Measurements from ENCODE around the gene ZNF746. TPM values are rescaled to one million over a fixed set of nuclear protein-coding genes. Genes with fewer than 3 reads are reported as not detected.
"Not testable (repeated sequence)": the region's sequence is repeated elsewhere in the genome, so short reads cannot be mapped to it uniquely, and the experiment has no call there.

The ZNF746 gene
- total RNA-seq, 3 donors from 2014 or later, result 23.5 to 27.5 (median 23.7) TPM

DNA sequence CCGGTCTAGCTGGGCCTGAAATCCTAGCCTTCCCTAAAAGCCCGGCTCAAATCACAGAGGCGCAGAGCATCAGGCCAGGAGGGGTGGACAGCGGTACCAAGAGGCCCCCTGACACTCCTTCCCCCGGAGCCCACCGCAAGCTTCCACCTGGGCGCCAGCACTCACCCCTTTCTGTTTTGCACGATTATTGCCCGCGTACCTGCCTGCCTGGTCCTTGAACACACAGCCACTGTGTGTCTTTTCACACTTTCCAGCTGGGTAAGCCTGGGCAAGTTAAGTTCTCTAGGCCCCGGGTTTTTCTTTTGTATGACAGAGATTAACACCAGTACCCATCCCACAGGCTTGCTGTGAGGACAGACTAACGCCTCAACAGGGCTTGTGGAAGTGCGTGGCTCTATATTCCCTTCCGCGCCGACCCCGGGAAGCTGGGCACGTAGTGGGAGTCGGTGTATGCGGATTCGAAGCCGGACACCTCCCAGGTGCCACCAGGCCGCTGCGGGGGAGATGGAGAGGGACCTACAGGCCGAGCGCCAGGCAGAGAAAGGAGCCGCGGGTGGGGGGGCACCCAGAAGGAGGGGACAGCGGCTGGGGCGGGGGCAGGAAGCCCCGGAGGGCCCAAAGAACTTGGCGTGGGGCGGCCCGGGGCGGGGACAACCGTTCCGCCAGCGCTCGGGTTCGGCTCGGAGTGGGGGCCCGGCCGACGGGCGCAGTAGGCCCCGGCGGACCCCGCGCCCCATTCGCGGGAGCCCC lies 792 bp downstream of the ZNF746 start:
- Histone ChIP-seq H3K4me1 (peaks cover 0 to 6% of the 10 kb centered on the region in 2 donors), H3K36me3 (no peaks in the 10 kb centered on the region), H3K9me3 (no peaks in the 10 kb centered on the region), H3K27ac (peak overlapping the region; percentile 88 to 97), H3K4me3 (peak overlapping the region; percentile 72 to 98 (median 75)), H3K27me3 (no peaks in the 10 kb centered on the region)
- no peak for DNase-seq (ENCODE audit: low spot score in 2 of 2)
- TF ChIP-seq, protein P1, sequence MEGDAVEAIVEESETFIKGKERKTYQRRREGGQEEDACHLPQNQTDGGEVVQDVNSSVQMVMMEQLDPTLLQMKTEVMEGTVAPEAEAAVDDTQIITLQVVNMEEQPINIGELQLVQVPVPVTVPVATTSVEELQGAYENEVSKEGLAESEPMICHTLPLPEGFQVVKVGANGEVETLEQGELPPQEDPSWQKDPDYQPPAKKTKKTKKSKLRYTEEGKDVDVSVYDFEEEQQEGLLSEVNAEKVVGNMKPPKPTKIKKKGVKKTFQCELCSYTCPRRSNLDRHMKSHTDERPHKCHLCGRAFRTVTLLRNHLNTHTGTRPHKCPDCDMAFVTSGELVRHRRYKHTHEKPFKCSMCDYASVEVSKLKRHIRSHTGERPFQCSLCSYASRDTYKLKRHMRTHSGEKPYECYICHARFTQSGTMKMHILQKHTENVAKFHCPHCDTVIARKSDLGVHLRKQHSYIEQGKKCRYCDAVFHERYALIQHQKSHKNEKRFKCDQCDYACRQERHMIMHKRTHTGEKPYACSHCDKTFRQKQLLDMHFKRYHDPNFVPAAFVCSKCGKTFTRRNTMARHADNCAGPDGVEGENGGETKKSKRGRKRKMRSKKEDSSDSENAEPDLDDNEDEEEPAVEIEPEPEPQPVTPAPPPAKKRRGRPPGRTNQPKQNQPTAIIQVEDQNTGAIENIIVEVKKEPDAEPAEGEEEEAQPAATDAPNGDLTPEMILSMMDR (IDR thresholded peaks at IDR 0.05), result no peak
- intact Hi-C loops (cut with DNase I; ENCODE audit: low total_unique reads), result no loop called here

DNA sequence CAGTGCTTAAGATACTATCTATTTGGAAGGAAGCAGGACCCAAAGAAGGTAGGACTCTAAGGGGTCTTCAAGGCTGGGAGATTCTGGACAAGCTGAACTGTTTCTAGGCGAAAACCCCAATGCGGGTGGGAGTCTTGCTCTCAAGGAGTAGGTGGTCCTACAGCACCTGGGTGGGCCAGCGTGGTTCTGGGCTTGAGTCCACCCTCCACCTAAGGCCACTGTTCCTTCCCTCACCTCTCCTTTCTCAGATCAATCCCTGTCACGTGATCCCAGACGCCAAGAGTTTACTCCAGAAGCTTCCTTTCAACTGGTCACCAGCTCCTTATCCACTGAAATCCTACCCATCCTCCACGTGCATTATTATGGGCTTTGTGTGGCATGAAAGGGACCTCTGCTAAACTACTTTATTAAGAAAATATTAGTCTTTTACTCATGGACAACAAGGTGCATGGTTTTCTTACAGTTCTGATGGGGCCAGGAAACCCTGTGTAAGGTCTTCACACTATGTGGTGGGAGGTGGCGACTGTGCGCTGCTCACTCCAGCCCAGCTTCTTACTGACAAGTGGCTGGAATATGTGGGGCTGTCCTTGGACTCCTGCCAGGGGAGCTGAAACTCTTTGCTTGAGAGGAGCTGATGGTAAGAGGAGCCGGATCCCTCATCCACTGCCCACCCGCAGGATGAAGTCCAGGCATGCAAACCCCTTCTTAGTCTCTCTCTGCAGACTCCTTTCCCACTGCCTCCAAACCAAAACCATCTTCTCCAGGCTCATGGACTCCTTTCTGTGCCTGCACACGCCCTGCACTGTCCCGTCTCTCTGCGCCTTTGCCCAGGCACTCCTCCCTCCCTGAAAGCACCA lies 1.6 kb downstream of the ZNF746 start:
- intact Hi-C loops (cut with DNase I; ENCODE audit: low total_unique reads), result no loop called here
- Histone ChIP-seq H3K4me3 (peak overlapping the region; percentile 72 to 98 (median 75)), H3K4me1 (peaks cover 0 to 6% of the 10 kb centered on the region in 2 donors), H3K27me3 (no peaks in the 10 kb centered on the region), H3K36me3 (no peaks in the 10 kb centered on the region), H3K27ac (peak overlapping the region; percentile 88 to 97), H3K9me3 (no peaks in the 10 kb centered on the region)
- DNase-seq (ENCODE audit: low spot score in 2 of 2), result peak in 1 of 2 donors; percentile 54
- TF ChIP-seq, protein P1 (IDR thresholded peaks at IDR 0.05), result no peak
- no peak for TF ChIP-seq POLR2A (IDR thresholded peaks at IDR 0.05)
- no peak for TF ChIP-seq POLR2AphosphoS5 (IDR thresholded peaks at IDR 0.05)

DNA sequence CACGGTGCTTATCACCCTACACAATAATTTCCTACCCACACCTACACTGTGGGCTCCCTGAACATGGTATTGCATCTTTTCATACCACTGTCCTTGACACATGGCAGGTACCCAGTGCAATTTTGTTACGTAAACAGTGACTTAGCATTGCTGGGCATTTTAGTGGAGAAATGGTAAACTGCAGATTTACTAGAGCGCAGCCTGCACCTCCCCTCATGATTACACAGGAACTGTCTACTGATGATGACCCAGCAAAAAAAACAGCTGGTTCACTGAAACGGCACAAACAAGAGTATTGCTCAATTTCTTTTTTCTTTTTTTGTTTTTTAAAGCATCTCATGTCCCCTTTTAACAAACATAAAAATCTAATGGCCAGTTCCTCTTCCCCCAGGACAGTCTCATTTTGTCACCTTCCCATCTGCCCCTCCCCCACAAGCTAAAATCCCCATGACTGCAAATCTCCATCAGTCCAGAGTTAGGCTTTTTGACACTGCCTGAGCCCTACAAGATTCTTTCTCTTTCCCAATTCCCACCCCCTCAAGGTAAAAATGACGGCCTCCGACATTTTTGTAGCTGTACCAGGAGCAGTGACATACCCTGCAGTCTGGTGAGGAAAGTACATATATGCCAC lies 2.8 kb downstream of the ZNF746 start:
- H3K27ac ChIP-seq, result peak overlapping the region in 1 of 2 donors; percentile 62
- H3K4me3 ChIP-seq, result peak overlapping the region in 1 of 3 donors; percentile 10
- H3K4me1 ChIP-seq, result peaks cover 0 to 6% of the 10 kb centered on the region in 2 donors
- intact Hi-C loops (cut with DNase I; ENCODE audit: low total_unique reads), result no loop called here
- no peaks in the 10 kb centered on the region for H3K9me3 ChIP-seq
- H3K27me3 ChIP-seq, result no peaks in the 10 kb centered on the region
- H3K36me3 ChIP-seq, result no peaks in the 10 kb centered on the region
- no peak for TF ChIP-seq POLR2AphosphoS5 (IDR thresholded peaks at IDR 0.05)
- TF ChIP-seq, protein P1 (IDR thresholded peaks at IDR 0.05), result no peak
- TF ChIP-seq POLR2A (IDR thresholded peaks at IDR 0.05), result no peak
- no peak for DNase-seq (ENCODE audit: low spot score in 2 of 2)

DNA sequence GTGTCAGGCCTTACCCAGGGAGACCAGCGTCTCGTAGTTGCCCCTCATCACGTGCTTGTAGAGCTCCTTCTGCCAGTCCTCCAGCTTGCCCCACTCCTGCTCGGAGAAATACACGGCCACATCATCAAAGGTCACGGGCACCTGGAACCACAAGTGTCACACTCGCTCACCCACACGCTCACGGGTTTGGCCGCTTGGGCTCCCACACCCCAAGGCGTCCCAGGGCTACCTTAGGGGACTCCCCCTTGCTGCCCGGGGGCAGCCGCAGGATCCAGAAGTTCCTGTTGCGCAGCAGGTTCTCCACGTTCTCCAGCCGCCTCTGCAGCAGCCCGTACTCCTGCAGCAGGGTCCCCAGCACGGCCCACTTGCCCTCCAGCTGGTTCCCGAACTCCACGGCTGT lies 3.6 kb downstream of the ZNF746 start:
- intact Hi-C loops (cut with DNase I; ENCODE audit: low total_unique reads); H3K36me3 ChIP-seq: not testable (repeated sequence)

DNA sequence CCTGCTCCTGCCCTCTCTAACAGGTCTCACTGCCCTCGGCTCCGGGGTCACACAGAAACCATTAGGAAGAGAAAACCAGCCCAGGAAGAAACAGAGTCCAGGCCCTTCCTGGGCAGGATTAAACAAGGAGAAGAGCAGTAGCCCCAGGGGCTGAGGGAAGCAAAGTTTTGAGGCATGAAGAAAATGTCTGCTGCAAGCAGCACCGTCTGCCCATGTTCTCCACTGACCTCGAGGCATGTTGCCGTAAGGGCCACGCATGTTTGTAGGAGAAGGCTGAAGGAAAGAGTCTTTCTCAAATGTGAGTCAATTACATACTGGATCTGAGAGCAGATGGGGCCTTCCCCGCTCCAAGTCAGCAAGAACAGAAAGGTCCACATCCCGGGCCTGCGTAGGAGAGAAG lies 4.2 kb downstream of the ZNF746 start:
- H3K36me3 ChIP-seq, result no peaks in the 10 kb centered on the region

More for the DNA sequence above, 3.6 kb downstream of the ZNF746 start:
- not testable (repeated sequence) for H3K9me3 ChIP-seq; DNase-seq (ENCODE audit: low spot score in 2 of 2); H3K27me3 ChIP-seq; H3K27ac ChIP-seq; H3K4me3 ChIP-seq; H3K4me1 ChIP-seq

More for the DNA sequence above, 4.2 kb downstream of the ZNF746 start:
- no peaks in the 10 kb centered on the region for H3K27me3 ChIP-seq
- no peak for DNase-seq (ENCODE audit: low spot score in 2 of 2)
- peaks cover 0 to 6% of the 10 kb centered on the region in 2 donors for H3K4me1 ChIP-seq
- no peak overlapping the region for H3K4me3 ChIP-seq
- no peaks in the 10 kb centered on the region for H3K9me3 ChIP-seq
- H3K27ac ChIP-seq, result no peak overlapping the region
- TF ChIP-seq POLR2A (IDR thresholded peaks at IDR 0.05) (no peak), POLR2AphosphoS5 (IDR thresholded peaks at IDR 0.05) (no peak)
- TF ChIP-seq, protein P1 (IDR thresholded peaks at IDR 0.05), result no peak
- intact Hi-C loops (cut with DNase I; ENCODE audit: low total_unique reads), result no loop called here

Data from breast epithelium (tissue), 4 donors.